HG03066 (cell line): Measurements from ENCODE around the gene SHISA8.
"Not testable (repeated sequence)": the region's sequence is repeated elsewhere in the genome, so short reads cannot be mapped to it uniquely, and the experiment has no call there.

Source experiments
- ATAC-seq: cut with Tn5 transposase; IDR thresholded peaks from one replicate; pipeline ENCODE4 v1.9.1; 2021; ENCODE audit warnings: low read depth; ENCODE audit not compliant: unreplicated experiment

Gene SHISA8

DNA sequence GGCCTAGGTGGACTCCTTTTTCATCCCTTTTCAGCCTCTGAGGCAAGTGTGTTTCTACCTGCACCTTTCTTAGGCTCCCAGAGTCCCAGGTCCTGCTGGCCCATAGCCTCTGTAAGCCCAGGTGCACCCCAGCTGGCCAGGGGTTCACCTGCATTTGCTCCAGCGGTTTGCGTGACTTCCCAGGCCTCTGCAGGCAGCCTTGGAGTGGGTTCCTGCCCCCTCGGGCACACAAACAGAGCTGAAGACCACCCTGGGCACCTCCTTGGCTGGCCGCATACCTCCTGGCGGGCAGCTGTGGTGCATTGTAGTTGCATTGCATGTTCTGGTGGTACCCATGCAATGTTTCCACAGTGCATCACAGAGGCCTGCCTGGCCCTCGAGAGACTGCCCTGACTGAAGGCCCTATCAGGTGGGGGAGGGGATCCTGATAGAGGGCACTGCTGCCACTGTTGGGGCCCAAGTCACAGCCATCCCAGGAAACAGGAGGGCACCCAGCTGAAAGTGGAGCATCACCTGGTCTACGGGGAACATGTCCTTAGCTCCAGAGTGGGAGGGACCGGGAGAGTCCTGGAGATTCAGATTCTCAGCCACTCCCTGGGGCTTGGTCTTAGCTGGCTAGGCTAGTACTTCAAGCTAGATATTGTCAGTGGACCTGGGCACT lies 14.1 kb downstream of the SHISA8 start:
- no peak for ATAC-seq

DNA sequence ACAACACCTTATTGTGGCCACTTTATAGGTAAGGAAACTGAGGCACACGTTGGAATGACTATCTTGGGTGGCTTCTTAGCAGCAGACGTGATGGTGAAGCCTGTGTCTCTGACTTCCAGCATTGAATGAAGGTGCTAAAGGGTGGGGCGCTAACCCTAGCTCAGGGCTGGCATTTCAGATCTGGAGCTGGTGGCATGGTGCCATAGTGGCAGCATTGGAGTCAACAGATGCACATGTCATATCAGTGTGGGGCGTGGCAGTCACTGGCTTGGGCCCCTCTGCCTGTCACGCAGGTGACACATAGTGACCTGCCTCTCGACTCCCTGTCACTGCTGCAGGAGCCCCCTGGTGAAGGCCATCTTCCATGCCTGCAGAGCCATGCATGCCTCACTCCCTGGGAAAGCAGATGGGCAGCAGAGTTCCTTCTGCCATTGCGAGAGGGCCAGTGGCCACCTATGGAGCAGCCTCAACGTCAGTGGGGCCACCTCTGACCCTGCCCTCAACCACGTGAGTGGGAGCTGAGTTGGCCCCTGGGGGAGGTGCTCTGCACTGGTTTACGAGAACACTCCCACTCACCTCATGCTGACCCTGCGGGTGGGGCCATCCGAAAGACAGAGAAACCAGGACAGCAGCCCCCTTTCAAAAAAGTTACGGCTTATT lies 14.8 kb downstream of the SHISA8 start:
- no peak for ATAC-seq

DNA sequence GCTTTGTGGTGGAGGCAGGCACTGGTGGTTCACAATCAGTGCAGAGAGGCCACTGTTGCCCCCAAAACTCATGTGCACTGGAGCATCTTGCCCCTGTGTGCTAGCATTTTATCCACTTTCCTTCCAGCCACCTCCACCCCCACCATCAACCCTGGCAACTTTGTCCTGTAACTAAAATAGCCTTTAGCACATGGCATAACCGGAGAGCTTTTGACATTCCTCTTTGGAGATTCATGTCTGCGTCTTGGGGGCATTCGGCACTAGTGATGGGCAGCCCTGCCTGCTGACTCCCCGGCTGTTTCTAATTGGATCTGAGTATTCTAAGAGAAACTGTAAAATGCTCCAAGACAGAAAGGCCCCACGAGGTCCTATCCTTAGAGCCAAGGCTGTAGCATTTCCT lies 15.8 kb downstream of the SHISA8 start:
- no peak for ATAC-seq

DNA sequence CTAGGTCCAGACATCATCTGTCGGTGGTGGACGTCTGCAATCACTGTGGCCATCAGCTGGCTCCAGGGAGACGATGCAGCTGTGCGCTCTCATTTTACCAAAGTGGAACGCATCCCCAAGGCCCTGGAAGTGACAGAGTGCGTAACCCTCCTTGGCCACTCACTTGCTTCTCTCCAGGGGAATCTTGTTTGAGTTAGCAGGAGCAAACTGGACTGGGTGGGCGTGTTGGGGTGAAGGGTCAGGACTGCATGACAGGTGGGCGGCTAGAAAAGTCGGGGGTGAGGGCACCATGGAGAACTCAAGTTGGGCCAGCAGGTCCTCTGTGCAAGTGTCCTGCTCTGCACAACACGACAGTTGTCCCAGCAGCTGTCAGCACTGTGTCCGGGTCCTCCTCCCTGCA lies 16.2 kb downstream of the SHISA8 start:
- ATAC-seq, result no peak

DNA sequence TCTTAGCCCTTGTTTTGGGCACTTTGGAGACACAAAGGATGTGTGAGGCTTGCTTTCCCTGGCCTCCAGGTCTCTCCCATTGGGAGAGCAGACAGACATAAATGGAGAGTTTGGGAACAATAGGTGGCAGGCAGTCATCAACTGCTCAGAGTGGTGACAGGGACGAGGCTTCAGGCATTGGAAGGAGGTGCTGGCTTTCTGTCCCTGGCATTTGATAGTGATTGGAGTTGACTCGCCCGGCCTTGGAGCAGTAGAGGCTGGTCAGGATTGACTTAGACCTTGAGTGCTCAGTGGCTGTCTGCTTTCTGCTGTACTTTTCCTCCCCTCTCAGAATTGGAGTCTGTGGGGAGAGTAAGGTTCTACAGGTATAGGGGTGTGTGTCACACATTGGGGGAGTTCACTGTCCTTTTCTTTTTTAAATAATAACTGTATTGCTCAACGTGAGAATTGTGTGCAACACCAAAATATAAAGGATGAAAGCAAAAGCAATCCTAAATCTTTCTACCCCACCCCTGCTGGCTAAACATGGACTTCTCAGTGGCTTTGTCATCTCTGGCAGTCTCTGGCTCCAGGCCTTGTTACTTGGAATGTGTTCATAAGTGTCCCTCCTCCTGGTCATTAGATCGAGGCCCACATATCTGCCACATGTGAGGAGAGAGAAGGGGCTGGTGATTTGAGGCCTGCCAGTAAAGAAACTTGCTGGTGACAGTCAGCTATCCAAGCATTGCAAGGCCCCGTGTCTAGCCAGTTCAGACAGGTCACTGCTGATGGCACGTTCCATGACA lies 21.1 kb downstream of the SHISA8 start:
- no peak for ATAC-seq

DNA sequence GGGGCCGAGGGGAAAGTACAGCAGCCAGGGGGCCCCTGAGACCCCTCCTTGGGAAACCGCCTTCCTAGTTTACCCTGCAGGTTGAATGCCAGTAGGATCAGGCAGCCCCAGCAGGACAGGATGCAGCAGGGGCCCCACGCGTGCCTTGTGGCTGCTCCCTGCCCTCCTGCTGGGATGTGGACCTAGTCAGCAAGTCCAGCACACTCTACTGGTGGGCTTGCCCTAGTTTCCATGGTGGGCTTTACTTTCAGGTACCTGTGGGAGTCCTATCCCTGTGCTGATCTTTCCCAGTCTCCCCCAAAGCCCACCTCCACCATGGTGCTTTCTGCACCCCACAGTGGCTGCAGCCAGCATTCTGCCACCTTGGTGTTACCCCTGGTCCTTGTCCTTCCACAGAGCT lies 22.2 kb downstream of the SHISA8 start:
- ATAC-seq, result no peak

DNA sequence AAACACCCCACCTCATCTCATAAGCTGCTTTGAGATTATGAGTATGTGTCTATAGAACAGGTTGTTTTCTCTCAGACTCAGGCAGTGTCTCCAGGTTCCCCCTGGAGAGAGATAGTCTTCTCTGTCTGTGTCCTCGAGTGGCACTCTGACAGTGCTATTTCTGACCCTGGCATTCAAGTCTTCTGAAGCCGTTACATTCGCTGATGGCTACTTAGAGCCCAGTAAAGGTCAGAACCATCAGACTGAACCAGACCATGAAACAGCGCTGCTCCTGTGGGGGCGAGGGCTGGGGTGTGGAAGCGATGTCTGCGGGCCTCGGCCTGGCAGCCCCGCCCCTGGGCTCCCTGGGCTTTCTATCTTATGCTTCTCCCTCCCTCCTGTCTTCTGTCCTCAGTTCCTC lies 23.5 kb downstream of the SHISA8 start:
- no peak for ATAC-seq

DNA sequence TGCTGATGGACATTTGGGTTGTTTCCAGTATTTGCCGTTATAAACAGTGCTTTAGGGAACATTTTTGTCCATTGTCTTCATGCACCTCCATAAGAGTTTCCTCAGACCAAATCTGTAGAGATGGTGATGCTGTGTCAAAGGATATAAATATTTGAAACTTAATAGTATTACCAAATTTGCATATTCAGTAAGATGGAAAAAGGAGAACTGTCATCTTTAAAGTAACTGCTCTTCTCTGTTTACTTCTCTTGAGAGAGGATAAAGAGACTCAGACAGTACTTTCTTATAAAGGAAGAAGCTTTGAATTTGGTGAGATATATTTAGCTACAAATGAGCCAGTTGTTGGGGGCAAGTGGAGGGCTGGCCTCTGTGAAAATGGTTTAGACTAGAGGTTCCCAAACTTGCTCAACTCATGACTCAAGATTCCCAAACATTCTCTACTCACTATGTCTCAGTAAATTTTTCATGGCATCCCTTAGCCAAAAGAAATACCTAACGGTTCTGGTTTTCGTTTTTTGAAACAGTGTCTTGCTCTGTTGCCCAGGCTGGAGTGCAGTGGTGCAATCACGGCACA lies 26.2 kb downstream of the SHISA8 start:
- ATAC-seq, result no peak

DNA sequence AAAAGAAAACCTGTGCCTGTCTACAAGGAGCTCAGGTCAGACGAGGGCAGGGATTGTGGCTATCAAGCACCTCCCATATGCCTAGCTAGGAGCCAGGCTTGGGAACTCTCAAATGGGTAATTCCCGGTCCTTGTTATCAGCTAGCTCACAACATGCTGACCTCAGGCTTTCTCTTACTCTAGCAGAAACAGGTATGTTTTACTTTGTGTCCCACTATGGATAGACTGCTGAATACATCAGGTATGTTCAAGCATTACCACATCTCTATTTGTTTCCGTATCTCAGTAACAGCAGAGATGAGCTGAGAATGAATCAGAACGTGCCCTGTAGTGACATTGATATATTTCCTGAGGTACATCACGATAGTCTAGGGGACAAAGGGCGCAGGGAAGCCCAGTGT lies 29.4 kb downstream of the SHISA8 start:
- ATAC-seq, result no peak

DNA sequence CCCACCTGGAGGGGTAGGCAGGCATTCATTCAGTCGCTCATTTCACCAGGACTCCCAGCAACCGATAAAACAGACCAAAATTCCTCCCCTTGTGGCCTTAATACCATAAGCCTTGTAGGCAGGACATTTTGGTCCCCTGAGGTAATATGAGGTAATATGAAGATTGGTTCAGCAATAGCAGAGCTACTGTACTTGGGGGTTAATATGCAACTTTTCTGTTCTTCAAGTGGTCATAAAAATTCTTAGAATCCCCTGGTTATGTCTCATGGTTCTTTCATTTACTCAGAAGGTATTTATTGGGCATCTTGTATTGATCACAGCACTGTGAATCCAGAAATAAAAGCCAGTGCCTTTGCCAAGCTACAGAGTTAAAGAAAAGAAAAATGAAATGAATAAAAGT lies 29.8 kb downstream of the SHISA8 start:
- no peak for ATAC-seq

DNA sequence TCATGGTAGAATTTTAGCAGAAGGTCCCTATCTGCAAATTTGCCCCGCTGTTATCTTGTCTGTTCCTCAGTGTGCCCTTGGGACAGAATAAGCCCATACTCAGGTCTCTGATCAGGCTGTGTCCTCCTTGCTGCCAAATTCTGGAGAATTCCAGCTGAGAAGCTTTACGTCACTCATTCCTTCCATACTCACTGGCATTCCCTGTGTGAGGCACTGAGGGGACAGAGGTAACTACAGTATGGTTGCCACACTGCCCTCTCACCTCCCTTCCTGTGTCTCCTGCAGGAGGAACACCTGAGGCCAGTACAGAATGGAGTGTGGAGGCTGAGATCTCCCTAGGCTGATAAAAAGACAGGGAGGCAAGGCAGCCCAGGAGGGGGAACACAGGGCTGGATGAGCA lies 31.5 kb downstream of the SHISA8 start:
- ATAC-seq, result no peak

DNA sequence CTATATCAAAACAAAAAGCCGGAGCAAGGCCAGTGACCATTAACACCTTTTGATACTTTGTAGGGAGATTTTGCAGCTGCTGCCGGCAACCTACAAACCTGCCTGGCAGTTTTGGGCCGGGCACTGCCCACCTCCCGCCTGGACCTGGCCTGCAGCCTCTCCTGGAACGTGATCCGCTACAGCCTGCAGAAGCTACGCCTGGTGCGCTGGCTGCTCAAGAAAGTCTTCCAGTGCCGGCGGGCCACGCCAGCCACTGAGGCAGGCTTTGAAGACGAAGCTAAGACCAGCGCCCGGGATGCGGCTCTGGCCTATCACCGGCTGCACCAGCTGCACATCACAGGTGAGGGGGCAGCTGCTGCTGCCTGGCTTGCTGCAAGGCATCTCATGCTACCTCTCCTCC lies 34.2 kb downstream of the SHISA8 start:
- ATAC-seq, result no peak

DNA sequence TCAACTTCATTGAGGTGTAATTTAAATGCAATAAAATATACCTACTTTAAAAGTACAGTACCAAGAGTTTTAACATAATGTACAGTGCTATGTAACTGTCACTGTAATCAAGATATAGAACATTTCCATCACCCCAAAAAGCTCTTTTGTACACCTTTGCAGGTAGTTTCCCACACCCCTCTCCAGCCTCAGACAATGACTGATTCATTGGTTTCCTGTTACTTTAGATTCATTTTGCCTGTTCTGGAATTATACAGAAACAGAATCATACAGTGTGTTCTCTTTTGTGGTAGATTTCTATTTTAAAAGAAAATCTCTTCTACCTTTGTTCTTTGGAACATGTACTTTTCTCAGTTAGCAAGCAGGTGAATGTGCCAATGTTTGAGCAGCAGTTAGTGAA lies 38.2 kb downstream of the SHISA8 start:
- ATAC-seq, result no peak

DNA sequence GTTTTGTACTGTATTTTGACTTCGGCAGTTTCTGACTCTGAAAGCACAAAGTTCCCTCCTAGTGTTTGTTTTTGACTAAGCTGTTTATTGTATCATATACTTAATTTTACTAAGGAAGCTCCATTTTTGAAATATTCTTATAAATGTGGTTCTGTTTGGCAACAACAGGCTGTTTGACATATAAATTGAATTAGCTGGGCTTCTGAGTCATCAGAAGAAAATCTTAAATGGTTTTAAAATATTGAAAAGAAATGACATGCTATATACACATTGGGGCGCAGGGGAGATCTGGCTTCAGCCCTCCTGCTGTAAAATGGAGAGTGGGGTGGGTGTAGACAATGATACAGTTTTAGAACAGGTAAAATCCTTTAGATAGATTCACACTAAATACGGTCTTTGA lies 38.6 kb downstream of the SHISA8 start:
- ATAC-seq, result no peak

DNA sequence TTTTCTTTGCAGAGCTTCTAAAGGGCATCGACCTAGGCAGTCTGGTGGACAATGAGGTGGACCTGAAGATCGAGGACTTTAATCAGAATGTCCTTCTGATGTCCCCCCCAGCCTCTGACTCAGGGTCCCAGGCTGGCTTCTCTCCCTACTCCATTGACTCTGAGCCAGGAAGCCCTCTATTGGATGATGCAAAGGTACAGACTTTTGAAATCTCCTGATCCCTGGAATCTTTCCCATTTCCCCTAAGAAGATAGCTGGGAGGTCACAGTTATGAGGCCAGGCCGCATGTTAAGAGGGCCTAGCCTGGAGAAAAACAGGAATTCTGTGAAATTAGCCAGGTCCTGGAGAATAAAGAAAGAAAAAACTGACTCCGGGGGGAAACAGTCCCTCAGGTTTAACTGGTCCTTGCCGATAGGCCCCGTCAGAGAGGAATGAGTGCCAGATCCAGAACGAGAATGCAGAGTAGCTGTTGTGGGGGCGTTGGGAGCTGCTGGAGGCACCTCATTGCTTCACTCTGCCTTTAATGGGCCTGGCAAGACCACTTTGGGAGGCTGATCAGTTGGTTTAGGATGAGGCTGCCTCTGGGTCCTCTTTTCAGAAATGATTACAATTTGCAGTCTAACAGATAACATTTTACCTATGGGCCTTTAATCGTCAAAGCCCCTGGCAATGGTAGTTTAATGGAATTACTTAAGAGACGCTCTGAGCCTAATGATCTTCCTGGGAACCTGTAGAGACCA lies 39.2 kb downstream of the SHISA8 start:
- ATAC-seq, result no peak

DNA sequence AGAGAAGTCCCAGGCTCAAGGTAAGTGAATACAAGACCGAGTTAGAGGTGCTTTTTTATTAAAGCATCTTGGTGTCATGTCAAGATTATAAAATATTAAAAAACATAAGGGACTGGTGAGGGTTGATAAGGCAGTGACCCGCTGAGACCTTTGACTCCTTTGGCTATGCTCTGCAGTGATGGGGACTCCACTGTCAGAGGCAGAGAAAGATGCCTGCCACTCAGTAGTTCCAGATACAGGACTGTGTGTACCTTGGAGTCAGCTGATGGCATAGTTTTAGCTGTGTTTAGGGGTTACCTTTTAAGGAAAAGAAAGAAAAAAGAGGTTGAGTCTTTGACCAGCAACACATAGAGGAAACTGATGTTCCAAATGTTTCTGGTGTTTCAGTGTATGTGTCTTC lies 40.8 kb downstream of the SHISA8 start:
- no peak for ATAC-seq

DNA sequence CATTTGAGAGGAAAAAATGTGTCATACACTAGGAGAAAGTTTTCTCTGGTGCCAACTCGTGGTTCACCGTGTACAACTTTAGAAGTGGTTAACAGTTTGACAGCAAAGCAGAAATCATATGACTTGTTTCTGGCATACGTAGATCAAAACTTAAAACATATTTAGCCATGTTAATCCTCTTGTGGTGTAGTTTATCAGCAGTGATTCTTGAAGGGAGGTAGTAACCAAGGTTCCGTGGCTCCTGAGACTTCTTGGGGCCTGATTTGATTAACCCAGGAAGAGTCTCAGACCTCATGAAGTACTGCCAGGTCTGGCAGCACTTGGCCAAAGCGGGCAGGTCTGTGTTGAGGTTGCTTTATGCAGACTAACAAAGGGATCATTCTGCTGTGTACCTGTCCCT lies 41.5 kb downstream of the SHISA8 start:
- no peak for ATAC-seq

DNA sequence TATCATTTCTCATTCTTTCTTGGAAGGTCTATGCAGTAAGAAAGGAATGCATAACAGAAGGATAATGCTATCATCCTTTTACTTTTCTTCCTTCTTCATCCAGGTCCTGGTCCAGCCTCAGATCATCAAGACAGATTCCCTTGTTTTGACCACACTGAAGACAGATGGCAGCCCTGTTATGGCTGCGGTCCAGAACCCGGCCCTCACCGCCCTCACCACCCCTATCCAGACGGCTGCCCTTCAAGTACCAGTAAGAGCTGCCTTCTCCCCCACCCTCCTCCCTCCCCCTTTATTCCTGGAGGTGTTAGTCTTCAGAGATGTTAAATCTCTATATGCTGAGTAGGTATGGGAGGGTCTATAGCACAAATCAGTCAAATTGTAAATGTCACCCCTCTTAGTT lies 44.1 kb downstream of the SHISA8 start:
- ATAC-seq, result no peak

DNA sequence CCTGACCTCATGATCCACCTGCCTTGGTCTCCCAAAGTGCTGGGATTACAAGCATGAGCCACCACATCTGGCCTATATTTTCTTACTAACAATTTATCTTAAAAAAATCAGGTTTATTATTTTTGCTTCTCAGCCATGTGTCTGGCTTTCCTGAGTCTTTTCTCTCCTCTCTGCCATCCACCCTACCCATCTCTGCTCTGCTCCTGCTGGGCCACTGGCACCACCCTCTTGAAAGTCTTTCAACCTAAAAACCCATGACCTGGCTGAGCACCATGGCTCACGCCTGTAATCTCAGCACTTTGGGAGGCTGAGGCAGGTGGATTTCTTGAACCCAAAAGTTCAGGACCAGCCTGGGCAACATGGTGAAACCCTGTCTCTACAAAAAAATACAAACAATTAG lies 44.8 kb downstream of the SHISA8 start:
- not testable (repeated sequence) for ATAC-seq

DNA sequence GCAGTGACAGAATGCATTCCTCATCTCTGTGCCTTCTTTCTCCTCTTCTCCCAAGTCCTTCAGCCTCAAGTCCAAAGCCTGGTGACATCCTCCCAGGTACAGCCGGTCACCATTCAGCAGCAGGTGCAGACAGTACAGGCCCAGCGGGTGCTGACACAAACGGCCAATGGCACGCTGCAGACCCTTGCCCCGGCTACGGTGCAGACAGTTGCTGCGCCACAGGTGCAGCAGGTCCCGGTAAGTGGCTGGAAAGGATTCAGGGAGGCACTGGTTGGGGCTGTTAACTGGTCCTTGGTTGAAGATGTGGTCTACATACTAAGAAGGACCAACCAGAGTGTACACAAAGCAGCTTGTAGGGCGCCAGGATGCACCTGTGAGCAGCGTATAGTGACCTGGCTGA lies 46.3 kb downstream of the SHISA8 start:
- ATAC-seq, result no peak

DNA sequence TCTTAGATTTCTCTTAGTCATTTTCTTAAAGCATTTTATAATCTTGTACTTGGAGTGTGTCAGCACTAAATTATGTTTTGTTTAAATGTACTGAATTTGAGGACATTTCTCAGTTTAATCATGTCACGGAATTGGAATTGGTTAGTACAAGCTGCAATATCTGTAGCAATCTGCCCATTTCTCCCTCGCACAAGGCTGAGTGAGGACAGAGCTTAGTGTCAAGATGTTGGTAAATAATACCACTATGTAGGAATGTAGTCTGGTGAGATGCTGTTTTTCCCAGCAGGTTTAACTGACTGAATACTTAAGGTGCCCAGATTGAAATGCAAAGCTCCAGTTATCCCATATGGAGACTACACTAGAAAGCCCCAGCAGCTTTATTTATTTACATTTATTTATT lies 51.4 kb downstream of the SHISA8 start:
- ATAC-seq, result no peak
